Natural killer cell (primary cell): ENCODE measurements around the gene ERC1. TPM values are rescaled to one million over a fixed set of nuclear protein-coding genes. Genes with fewer than 3 reads are reported as not detected.
A peak's percentile ranks its signal among the peaks of the same experiment; 100 is the strongest.
"Not testable (repeated sequence)": the region's sequence is repeated elsewhere in the genome, so short reads cannot be mapped to it uniquely, and the experiment has no call there.

ENCODE experiments used
- ATAC-seq, 3 donors: fragments of 150-1000 bp in 2 of 3; fragments of 200-7000 bp in 1 of 3; cut with Tn5 transposase; 1 replicate in 1 of 3; 2 replicates in 2 of 3; pipeline ENCODE4 v1.10.0; 2021; ENCODE audit warnings: mild to moderate bottlenecking in 2 of 3, moderate library complexity in 2 of 3
- DNase-seq, 2 donors: peaks; one replicate each; pipeline versions ENCODE4 v3.0.0 to v3.0.0-alpha.2; 2013 to 2021; ENCODE audit warnings: mixed read lengths in 1 of 2
- H3K27ac ChIP-seq: one replicate; pipeline ENCODE4 v1.5.1; 2013; ENCODE audit warnings: mild to moderate bottlenecking, low read length
- H3K27me3 ChIP-seq: one replicate; pipeline ENCODE4 v1.6.1; 2013; ENCODE audit warnings: low read length; ENCODE audit not compliant: control insufficient read depth, insufficient read depth
- H3K36me3 ChIP-seq: one replicate; pipeline ENCODE4 v1.6.1; 2013; ENCODE audit warnings: low read length; ENCODE audit not compliant: control insufficient read depth, insufficient read depth
- H3K4me1 ChIP-seq: one replicate; pipeline ENCODE4 v1.6.1; 2013; ENCODE audit warnings: low read length; ENCODE audit not compliant: control insufficient read depth, insufficient read depth
- H3K4me3 ChIP-seq: one replicate; pipeline ENCODE4 v1.5.1; 2013; ENCODE audit warnings: low read length
- H3K9me3 ChIP-seq: one replicate; pipeline ENCODE4 v1.6.1; 2013; ENCODE audit warnings: low read length; ENCODE audit not compliant: control insufficient read depth, insufficient read depth
- H3K27ac Mint-ChIP-seq, 2 donors: one replicate each; pipeline ENCODE4 v1.8.0; 2022; ENCODE audit warnings: mild to moderate bottlenecking in 2 of 2, mixed read lengths in 2 of 2, moderate library complexity in 1 of 2
- H3K27me3 Mint-ChIP-seq, 2 donors: one replicate each; pipeline ENCODE4 v1.8.0; 2022; ENCODE audit warnings: low read depth in 2 of 2, mixed read lengths in 2 of 2
- H3K36me3 Mint-ChIP-seq: one replicate; pipeline ENCODE4 v1.8.0; 2022; ENCODE audit warnings: mixed read lengths
- H3K4me1 Mint-ChIP-seq, 2 donors: one replicate each; pipeline ENCODE4 v1.8.0; 2022; ENCODE audit warnings: mixed read lengths in 2 of 2
- H3K4me3 Mint-ChIP-seq: one replicate; pipeline ENCODE4 v1.8.0; 2022; ENCODE audit warnings: mild to moderate bottlenecking, moderate library complexity, mixed read lengths
- H3K9me3 Mint-ChIP-seq, 2 donors: one replicate each; pipeline ENCODE4 v1.8.0; 2022; ENCODE audit warnings: mixed read lengths in 2 of 2
- CTCF ChIP-seq: fragments of 200-600 bp; IDR thresholded peaks from one replicate; pipeline ENCODE4 v1.8.0; 2022; ENCODE audit warnings: antibody characterized with exemption
- WGBS: methylation state at CpG from one replicate; pipeline ENCODE4 v1.1.7; 2013; ENCODE audit warnings: missing lambda C conversion rate; ENCODE audit not compliant: insufficient coverage; 5-methylcytosine and 5-hydroxymethylcytosine counted together
- intact Hi-C: fragments of 100-400 bp; cut with micrococcal nuclease; formaldehyde crosslinking; loops from one replicate; pipeline ENCODE4 v1.14.2; 2022
- total RNA-seq, 4 donors: library from RNA; stranded (reverse); fragments of 120-200 nt in 1 of 4; gene quantifications; one replicate each; pipeline versions ENCODE4 v1.2.3 to v1.2.4, GENCODE V29; 2013 to 2022

The ERC1 gene
- total RNA-seq, 3 donors from 2014 or later (not counting 1 experiment from before 2014, with no cell fraction given), result 43.5 to 54.0 (median 44.9) TPM

- DNase-seq (no peak), ATAC-seq (no peak)
- Mint-ChIP-seq H3K27ac (peak overlapping the region in 1 of 2 donors; percentile 1), H3K9me3 (no peaks in the 10 kb centered on the region), H3K27me3 (no peaks in the 10 kb centered on the region), H3K4me1 (no peaks in the 10 kb centered on the region), H3K4me3 (peak overlapping the region; percentile 48), H3K36me3 (no peaks in the 10 kb centered on the region)
- Histone ChIP-seq H3K27ac (peak overlapping the region; percentile 83), H3K27me3 (no peaks in the 10 kb centered on the region), H3K4me1 (no peaks in the 10 kb centered on the region), H3K9me3 (no peaks in the 10 kb centered on the region), H3K4me3 (no peak overlapping the region), H3K36me3 (no peaks in the 10 kb centered on the region)
- intact Hi-C loops, result no loop called here
- TF ChIP-seq CTCF, result no peak
- 80% methylated on average over 1 of the region's 4 CpGs for WGBS
These were observed 214.6 kb downstream of the ERC1 start for GRCh38 chr12:1205512-1206060.

- no peaks in the 10 kb centered on the region for H3K36me3 ChIP-seq
- WGBS, result no CpG with 5 or more reads among the region's 1 CpG
- TF ChIP-seq CTCF, result no peak
- H3K4me1 ChIP-seq, result no peaks in the 10 kb centered on the region
- peak overlapping the region in 1 of 2 donors; percentile 1 for H3K27ac Mint-ChIP-seq
- intact Hi-C loops, result no loop called here
- no peaks in the 10 kb centered on the region for H3K4me1 Mint-ChIP-seq
- H3K27me3 Mint-ChIP-seq, result no peaks in the 10 kb centered on the region
- no peaks in the 10 kb centered on the region for H3K36me3 Mint-ChIP-seq
- no peak for ATAC-seq
- H3K27me3 ChIP-seq, result no peaks in the 10 kb centered on the region
- no peak overlapping the region for H3K27ac ChIP-seq
- H3K9me3 ChIP-seq, result no peaks in the 10 kb centered on the region
- no peaks in the 10 kb centered on the region for H3K9me3 Mint-ChIP-seq
- H3K4me3 ChIP-seq, result no peak overlapping the region
- DNase-seq, result no peak
- no peak overlapping the region for H3K4me3 Mint-ChIP-seq
These were observed 215.2 kb downstream of the ERC1 start for GRCh38 chr12:1206118-1206734.

DNA sequence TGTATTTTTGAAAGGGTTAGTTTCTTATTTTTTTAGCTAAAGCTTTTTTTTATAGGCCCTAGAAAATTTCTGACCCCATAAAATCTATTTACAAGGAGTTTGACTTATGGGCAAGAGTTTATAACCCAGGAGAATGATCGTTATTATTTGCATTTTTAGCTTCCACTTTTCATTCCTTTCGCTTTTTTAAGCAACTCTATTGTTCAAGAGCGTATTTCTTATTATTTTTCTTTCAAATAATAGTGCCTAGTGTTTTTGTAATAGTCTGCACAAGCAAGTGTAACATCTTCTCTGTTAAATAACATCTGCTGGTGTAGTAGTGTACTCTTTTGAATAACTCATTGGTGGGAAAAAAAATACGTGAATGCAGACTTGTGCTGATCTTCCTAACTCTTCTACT lies 216.3 kb downstream of the ERC1 start:
- no CpG with 5 or more reads among the region's 4 CpGs for WGBS
- no peaks in the 10 kb centered on the region for H3K27me3 Mint-ChIP-seq
- ATAC-seq, result no peak

GRCh38 chr12:1208719-1209118 lies 217.7 kb downstream of the ERC1 start:
- H3K27me3 Mint-ChIP-seq, H3K4me3 Mint-ChIP-seq, ATAC-seq, H3K4me1 Mint-ChIP-seq, H3K4me1 ChIP-seq, H3K4me3 ChIP-seq, DNase-seq, H3K27ac Mint-ChIP-seq, H3K36me3 ChIP-seq, H3K9me3 ChIP-seq, H3K36me3 Mint-ChIP-seq, H3K27me3 ChIP-seq, H3K27ac ChIP-seq, intact Hi-C loops, H3K9me3 Mint-ChIP-seq: not testable (repeated sequence)
- WGBS, result 98% methylated on average over 3 of the region's 5 CpGs

More for the DNA sequence above, 216.3 kb downstream of the ERC1 start:
- H3K4me1 Mint-ChIP-seq, result no peaks in the 10 kb centered on the region
- H3K9me3 ChIP-seq, result no peaks in the 10 kb centered on the region
- H3K27ac Mint-ChIP-seq, result no peak overlapping the region
- no peaks in the 10 kb centered on the region for H3K36me3 Mint-ChIP-seq
- H3K27me3 ChIP-seq, result no peaks in the 10 kb centered on the region
- H3K4me1 ChIP-seq, result no peaks in the 10 kb centered on the region
- H3K36me3 ChIP-seq, result no peaks in the 10 kb centered on the region
- H3K4me3 ChIP-seq, result no peak overlapping the region
- H3K27ac ChIP-seq, result no peak overlapping the region
- no peak overlapping the region for H3K4me3 Mint-ChIP-seq
- intact Hi-C loops, result no loop called here
- H3K9me3 Mint-ChIP-seq, result no peaks in the 10 kb centered on the region
- no peak for DNase-seq
- TF ChIP-seq CTCF, result no peak
